Activated CD4-positive, alpha-beta T cell treated with anti-CD3 and anti-CD28 coated beads, Interleukin-2, amount 50 U/mL, for 24 hours (primary cell): ENCODE measurements around the gene DDX49.
"Not testable (repeated sequence)": the region's sequence is repeated elsewhere in the genome, so short reads cannot be mapped to it uniquely, and the experiment has no call there.

Source experiments
- DNase-seq, 2 donors: peaks; one replicate each; pipeline ENCODE4 v3.0.0-alpha.2; 2020; ENCODE audit warnings: low read depth in 1 of 2, low spot score in 1 of 2

DDX49 gene

GRCh38 chr19:18910801-18911436 lies 8.6 kb upstream of the DDX49 start:
- DNase-seq, result no peak

GRCh38 chr19:18912933-18913332 lies 6.6 kb upstream of the DDX49 start:
- no peak for DNase-seq

DNA sequence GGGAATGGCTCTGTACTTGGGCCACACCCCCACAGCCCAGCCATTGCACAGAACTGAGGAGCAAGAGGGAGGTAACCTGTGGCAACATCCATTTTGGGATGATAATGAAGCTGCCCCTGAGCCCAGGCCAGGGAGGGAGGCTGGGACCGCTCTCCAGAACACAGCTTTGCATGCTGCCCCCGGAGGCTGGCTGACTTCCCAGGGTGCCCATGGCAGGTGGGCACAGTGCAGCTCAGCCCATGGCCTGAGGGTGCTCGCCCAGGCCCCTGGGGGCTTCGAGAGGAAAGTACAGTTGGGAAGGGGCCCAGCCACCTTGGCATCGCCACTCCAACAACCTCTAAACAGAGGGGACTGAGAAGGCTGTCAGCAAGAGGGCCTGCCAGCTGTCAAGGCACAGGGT lies 6.0 kb upstream of the DDX49 start:
- no peak for DNase-seq

- peak in 1 of 2 donors; percentile 23 for DNase-seq
Observed at GRCh38 chr19:18915639-18916038, 3.9 kb upstream of the DDX49 start.

DNA sequence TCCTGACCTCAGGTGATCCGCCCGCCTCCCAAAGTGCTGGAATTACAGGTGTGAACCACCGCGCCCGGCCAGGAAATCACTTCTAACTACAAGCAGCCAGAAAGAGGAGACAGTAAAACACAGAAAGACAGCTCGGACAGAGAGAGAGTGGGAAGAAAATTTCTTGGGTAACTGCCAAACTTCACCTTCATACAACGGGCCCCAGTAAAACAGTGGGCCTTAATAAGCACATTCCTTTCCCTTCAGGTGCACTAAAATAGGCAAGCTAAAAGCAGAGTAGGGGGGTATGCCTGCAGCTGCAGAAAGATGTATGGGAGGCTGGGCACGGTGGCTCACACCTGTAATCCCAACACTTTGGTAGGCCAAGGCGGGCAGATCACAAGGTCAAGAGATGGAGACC lies 1.9 kb upstream of the DDX49 start:
- DNase-seq, result not testable (repeated sequence)

DNA sequence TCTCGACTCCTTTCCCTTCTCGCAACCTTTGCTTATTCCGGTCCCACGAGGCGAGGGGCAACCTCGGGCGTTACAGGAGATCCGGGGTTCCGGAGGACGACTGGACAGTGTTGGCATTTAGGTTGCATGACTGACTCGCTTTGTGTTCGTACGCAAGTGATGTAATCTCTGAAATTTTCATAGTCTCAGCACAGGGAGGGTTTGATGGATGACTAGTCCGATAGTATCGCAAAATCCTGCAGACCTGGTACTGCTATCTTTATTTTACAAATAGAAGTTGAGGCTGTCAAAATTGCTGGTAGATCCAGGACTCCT lies 342 bp downstream of the DDX49 start:
- DNase-seq, result no peak

- no peak for DNase-seq
Observed at GRCh38 chr19:18920400-18920799, 885 bp downstream of the DDX49 start.

DNA sequence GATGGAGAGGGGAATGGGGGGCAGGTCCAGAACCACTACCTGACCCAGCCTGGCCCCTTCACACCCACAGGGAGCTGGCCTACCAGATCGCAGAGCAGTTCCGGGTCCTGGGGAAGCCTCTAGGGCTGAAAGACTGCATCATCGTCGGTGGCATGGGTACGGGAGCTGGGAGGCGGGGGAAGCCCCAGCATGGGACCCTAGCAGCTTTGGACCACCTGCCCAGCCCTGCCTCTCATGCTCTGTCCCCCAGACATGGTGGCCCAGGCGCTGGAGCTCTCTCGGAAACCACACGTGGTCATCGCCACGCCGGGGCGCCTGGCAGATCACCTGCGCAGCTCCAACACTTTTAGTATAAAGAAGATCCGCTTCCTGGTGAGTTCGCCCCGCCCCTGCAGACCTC lies 2.1 kb downstream of the DDX49 start:
- no peak for DNase-seq

DNA sequence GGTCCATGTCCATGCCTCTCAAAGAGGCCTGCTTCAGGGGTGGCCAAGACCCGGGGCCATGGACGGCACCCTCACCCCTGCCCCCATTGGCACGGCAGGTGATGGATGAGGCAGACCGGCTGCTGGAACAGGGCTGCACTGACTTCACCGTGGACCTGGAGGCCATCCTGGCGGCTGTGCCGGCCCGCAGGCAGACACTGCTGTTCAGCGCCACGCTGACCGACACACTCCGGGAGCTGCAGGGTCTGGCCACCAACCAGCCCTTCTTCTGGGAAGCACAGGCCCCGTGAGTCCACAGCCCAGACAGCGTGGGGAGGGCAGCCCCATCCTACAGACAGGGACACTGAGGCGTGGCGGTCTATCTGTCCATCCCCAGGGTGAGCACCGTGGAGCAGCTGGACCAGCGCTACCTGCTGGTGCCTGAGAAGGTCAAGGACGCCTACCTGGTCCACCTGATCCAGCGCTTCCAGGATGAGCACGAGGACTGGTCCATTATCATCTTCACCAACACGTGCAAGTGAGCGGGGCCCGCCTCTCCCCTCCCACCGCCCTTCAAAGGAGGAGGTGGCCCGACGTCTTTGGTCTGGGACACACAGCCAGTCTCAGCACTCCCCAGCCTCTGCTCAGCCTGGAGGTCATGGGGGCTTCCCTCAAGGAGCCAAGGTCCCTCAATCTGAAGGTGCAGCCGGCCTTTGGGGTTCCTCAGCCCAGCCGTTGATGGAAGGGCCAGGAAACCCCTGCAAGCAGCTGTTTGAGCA lies 2.9 kb downstream of the DDX49 start:
- no peak for DNase-seq

GRCh38 chr19:18924684-18925213 lies 5.2 kb downstream of the DDX49 start:
- no peak for DNase-seq

GRCh38 chr19:18928018-18928805 lies 8.7 kb downstream of the DDX49 start:
- DNase-seq, result no peak

DNA sequence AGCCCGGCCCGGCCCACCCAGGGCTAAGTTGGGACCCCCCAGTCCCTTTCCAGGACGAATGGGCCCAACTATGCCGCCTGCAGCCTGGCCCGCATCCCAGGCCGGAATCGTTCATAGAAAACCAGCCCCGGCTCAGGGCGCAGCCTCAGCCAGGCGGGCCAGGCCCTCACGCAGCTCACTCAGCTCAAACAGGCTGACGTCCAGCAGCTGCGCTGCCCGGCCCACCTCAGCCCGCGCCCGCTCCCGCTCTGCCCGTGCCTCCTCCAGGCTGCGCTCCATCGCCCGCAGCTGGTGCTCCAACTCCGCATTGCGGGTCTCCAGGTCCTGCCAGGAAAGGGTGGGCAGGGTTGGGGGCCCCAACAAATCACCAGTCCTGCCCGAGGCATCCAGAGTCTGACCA lies 9.8 kb downstream of the DDX49 start:
- no peak for DNase-seq

DNA sequence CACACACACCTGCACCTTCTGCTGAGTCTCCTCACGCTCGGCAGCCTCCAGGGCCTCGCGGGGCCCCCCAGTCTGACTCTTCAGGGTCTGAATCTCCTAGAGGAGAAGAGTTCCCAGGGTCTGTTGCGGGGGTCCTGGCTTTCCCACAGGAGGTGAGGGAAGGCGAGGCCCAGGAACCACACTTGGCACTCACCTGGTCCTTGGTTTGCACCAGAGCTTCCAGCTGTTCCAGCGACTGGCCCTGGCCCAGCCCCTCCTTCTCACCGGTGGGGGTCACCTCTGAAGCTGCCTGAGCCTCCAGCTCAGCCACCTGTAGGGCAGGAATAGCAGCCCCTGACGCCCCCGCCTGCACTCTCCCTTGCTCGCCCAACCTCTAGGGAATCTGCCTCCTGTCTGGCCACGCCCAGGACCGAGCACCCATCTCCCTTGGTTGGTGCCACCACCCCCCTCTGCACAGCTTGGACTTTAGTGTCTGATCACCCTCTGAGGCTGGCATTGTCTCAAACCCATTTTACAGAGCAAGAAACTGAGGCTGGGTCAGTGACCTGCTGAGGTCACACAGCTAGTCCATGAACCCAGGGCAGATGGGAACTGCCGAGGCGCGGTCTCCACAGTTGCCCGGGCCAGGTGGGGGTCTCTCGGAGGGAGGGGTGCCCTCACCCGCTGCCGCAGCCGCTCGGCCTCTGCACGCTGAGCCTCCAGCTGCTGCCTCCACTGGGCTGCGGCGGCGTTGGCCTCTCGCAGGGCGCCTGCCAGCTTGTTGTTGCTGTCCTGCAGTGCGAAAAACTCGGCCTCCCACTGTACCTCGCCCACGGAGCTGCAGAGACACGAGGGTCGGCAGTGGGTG lies 12.0 kb downstream of the DDX49 start:
- DNase-seq, result no peak

GRCh38 chr19:18932216-18932841 lies 12.8 kb downstream of the DDX49 start:
- peak; percentile 70 to 79 for DNase-seq

DNA sequence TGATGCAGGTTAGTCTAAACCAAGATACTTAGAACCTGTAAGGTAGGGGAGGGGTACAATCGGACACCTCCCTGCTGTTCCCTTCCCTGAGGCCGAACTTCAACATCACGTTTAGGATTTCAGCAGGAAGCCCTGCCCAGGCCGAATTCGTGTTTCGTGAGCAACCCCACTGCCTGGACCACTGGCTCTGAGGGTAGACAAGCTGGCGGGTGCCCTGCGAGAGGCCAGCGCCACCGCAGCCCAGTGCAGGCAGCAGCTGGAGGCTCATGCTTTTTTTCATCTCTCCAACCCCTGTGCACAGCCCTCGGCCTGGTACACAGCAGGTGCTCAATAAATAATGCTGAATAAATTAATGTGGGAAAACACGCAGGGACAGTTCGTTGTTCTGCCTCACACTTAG lies 13.8 kb downstream of the DDX49 start:
- DNase-seq, result no peak

DNA sequence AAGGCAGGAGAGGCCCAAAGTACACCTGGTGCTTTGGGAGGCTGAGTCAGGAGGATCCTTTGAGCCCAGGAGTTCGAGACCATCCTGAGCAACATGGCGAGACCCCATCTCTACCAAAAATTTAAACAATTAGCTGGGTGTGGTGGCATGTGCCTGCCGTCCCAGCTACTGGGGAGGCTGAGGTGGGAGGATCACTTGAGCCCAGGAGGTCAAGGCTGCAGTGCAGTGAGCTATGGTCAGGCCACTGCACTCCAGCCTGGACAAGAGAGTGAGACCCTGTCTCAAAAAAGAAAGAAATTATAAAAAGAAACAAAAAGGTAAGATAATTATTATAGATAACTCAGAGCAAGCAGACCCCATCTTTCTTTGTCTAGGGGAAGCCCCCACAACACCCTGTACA lies 19.6 kb downstream of the DDX49 start:
- no peak for DNase-seq

DNA sequence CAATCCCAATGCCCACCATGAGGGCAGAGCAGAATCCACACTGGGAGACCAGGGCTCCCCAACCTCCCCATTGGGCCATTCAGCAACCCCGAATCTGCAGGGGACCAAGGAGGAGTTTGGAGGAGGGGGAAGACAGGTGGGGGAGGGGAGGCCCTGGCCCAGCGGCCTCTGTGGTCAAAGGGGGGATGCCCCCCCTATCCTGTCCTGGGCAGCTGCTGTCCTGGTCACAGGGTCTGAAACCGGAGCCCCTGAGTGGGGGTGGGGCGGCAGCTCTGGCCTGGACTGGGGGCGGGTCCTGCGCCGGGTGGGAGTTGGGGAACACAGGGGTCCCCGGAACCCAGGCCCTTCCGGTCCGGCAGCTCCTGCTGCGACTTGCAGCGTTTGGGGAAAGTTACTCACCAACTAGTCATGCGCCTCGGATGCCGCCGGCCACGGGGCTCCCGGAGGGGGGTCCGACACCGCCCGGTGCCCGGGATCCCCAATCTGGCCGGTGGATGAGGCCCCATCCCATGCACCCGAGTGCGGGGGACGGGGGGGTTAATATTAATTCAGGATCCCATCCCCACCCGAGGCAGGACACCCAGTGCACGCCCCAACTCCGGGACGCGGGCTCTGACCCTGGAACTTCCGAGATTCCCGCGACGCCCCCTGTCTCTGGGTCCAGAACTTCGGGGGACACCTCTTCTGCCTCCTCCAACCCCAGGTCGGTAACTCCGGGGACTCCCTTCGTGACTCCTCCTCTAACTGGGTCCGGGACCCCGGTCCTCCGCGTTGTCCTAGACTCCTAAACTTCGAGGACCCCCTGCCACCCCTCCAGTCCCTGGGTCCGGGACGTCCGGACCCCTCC lies 20.6 kb downstream of the DDX49 start:
- no peak for DNase-seq

- DNase-seq, result peak; percentile 48 to 53
Observed at GRCh38 chr19:18940769-18941627, 21.5 kb downstream of the DDX49 start, which contains the start of gene HOMER3. Gene HOMER3 (minus strand): TSS chr19:18941217. CDS start chr19:18938982, 2,235 bp downstream.
